ENCODE results near the gene FRMD3.

FRMD3 gene

GRCh38 chr9:83401328-83401900, 136.8 kb downstream of the FRMD3 start:
- no peak for TF ChIP-seq CTCF (conservative IDR thresholded peaks at IDR 0.05)
- H3K27ac ChIP-seq = no peak overlapping the region

DNA sequence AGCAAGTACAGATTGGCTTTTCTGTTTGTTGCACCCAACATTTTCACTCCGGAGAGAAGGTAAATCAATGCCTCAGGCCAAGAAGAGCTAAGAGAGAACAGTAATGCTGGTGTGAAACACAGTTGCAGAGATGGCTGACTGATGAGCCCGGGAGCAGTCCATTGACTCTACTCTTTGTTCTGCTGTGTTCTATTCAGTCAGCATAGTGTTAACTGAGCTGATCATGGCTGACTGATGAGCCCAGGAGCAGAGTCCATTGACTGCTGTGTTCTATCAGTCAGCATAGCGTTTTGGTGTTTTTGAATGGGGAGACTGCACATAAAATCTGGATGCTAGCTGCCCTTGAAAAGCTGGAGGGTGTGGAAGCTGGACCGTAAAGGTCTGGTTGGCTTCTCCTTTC, 141.4 kb downstream of the FRMD3 start:
- no peak overlapping the region for H3K27ac ChIP-seq
- TF ChIP-seq CTCF (conservative IDR thresholded peaks at IDR 0.05) = no peak

DNA sequence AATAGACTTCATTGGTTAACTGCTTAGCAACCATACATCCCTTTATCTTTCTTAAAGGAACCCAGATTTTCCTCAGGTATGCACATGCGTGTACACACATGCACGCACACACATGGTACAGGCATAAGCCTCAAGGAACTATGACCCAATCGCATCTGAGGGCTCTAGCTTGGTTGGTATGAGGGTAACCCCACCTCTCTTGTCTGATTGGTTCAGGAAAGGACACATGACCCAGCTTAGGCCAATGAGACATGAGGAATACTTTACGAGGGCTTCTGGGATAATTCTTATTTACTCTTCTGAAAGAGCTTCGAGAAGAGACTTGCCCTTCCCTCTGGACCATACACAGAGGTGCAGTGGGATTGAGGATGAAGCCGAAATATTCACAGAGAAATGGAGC, 141.9 kb downstream of the FRMD3 start:
- no peak overlapping the region for H3K27ac ChIP-seq
- no peak for TF ChIP-seq CTCF (conservative IDR thresholded peaks at IDR 0.05)

GRCh38 chr9:83392228-83392627, 146.0 kb downstream of the FRMD3 start:
- H3K27ac ChIP-seq = no peak overlapping the region
- no peak for TF ChIP-seq CTCF (conservative IDR thresholded peaks at IDR 0.05)

- TF ChIP-seq CTCF (conservative IDR thresholded peaks at IDR 0.05) = no peak
- H3K27ac ChIP-seq = no peak overlapping the region
Observed at GRCh38 chr9:83388346-83388745, 149.9 kb downstream of the FRMD3 start.

DNA sequence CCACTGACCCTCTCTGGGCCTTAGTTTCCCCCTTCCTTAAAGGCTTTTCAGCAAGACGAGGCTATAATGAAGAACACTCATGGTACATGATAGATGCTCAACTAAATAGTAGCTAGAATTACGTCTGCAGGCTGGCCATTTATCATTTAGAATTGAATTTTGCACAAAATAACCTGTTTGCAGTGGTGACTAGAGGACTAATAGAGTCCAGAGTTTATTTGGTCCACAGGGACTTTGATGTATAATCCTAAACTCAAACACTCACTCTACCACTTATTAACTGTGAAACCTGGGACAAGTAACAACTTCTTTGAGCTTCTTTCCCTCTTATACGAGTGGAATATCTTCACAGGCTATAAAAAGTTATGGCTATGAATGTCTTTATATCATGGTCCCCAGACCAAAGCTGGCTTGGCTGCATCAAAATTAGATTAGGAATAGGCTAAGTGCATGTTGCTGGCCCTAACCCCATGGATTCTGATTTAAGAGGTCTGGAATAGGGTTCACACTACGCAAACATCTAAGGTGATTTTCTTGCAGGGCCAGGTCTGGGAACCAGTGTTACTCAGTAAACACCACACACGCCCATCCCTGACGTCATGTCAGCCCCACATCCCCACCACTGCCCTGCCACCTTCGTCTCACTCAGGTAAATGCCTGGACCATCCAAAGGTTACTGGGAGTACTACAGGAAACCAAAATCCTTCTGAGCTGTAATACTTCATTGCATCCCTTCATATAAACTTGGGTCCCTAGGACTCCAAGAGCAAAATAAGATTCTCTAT, 150.6 kb downstream of the FRMD3 start:
- H3K27ac ChIP-seq = no peak overlapping the region
- no peak for TF ChIP-seq CTCF (conservative IDR thresholded peaks at IDR 0.05)

- H3K27ac ChIP-seq = no peak overlapping the region
- TF ChIP-seq CTCF (conservative IDR thresholded peaks at IDR 0.05) = no peak
Observed at GRCh38 chr9:83385317-83385716, 152.9 kb downstream of the FRMD3 start.

All from VCaP (cell line).